ENCODE measurements around the gene HSBP1L1.

Gene HSBP1L1

GRCh38 chr18:79980585-79980984, 16.1 kb downstream of the HSBP1L1 start:
- no peak for TF ChIP-seq FOXM1 (IDR thresholded peaks at IDR 0.05; ENCODE audit: borderline replicate concordance, low read depth)
- no peak for TF ChIP-seq TEAD4 (IDR thresholded peaks at IDR 0.05)
- no peak for TF ChIP-seq RAD21 (IDR thresholded peaks at IDR 0.05; ENCODE audit: low read depth)
- TF ChIP-seq CEBPB (IDR thresholded peaks at IDR 0.05), result no peak
- no peak for TF ChIP-seq TAF1 (IDR thresholded peaks at IDR 0.05; ENCODE audit: low read depth)
- no peak for TF ChIP-seq NFIC (IDR thresholded peaks at IDR 0.05)
- no peak for TF ChIP-seq YY1 (IDR thresholded peaks at IDR 0.05; ENCODE audit: low read depth)

- TF ChIP-seq REST (IDR thresholded peaks at IDR 0.05; ENCODE audit: low read depth), result no peak
- no peak for TF ChIP-seq CREB1 (IDR thresholded peaks at IDR 0.05; ENCODE audit: low read depth)
- no peak for TF ChIP-seq YY1 (IDR thresholded peaks at IDR 0.05; ENCODE audit: low read depth)
- no peak for TF ChIP-seq RAD21 (IDR thresholded peaks at IDR 0.05; ENCODE audit: low read depth)
- TF ChIP-seq FOXM1 (IDR thresholded peaks at IDR 0.05; ENCODE audit: borderline replicate concordance, low read depth), result no peak
- TF ChIP-seq ZBTB7A (IDR thresholded peaks at IDR 0.05; ENCODE audit: low read depth), result no peak
- no peak for TF ChIP-seq TCF12 (IDR thresholded peaks at IDR 0.05; ENCODE audit: low read depth)
- TF ChIP-seq EP300 (IDR thresholded peaks at IDR 0.05; ENCODE audit: borderline replicate concordance), result no peak
- TF ChIP-seq MAX (IDR thresholded peaks at IDR 0.05), result no peak
- no peak for TF ChIP-seq USF1 (IDR thresholded peaks at IDR 0.05)
- no peak for TF ChIP-seq EGR1 (IDR thresholded peaks at IDR 0.05)
- TF ChIP-seq CEBPB (IDR thresholded peaks at IDR 0.05), result no peak
- no peak for TF ChIP-seq TEAD4 (IDR thresholded peaks at IDR 0.05)
- TF ChIP-seq TAF1 (IDR thresholded peaks at IDR 0.05; ENCODE audit: low read depth), result no peak
- TF ChIP-seq NFIC (IDR thresholded peaks at IDR 0.05), result no peak
These were observed 18.3 kb downstream of the HSBP1L1 start for GRCh38 chr18:79982736-79983135.

- TF ChIP-seq CREB1 (IDR thresholded peaks at IDR 0.05; ENCODE audit: low read depth), result no peak
- no peak for TF ChIP-seq TAF1 (IDR thresholded peaks at IDR 0.05; ENCODE audit: low read depth)
These were observed 18.8 kb downstream of the HSBP1L1 start for GRCh38 chr18:79983253-79983652.

- TF ChIP-seq MAX (IDR thresholded peaks at IDR 0.05) (no peak), TAF1 (IDR thresholded peaks at IDR 0.05; ENCODE audit: low read depth) (no peak), USF1 (IDR thresholded peaks at IDR 0.05) (no peak), EGR1 (IDR thresholded peaks at IDR 0.05) (no peak), ZBTB7A (IDR thresholded peaks at IDR 0.05; ENCODE audit: low read depth) (no peak), FOXM1 (IDR thresholded peaks at IDR 0.05; ENCODE audit: borderline replicate concordance, low read depth) (no peak), CEBPB (IDR thresholded peaks at IDR 0.05) (no peak), TCF12 (IDR thresholded peaks at IDR 0.05; ENCODE audit: low read depth) (no peak), TEAD4 (IDR thresholded peaks at IDR 0.05) (no peak), RAD21 (IDR thresholded peaks at IDR 0.05; ENCODE audit: low read depth) (no peak), YY1 (IDR thresholded peaks at IDR 0.05; ENCODE audit: low read depth) (no peak), NFIC (IDR thresholded peaks at IDR 0.05) (no peak), EP300 (IDR thresholded peaks at IDR 0.05; ENCODE audit: borderline replicate concordance) (no peak), CREB1 (IDR thresholded peaks at IDR 0.05; ENCODE audit: low read depth) (no peak), REST (IDR thresholded peaks at IDR 0.05; ENCODE audit: low read depth) (no peak)
These were observed 19.4 kb downstream of the HSBP1L1 start for GRCh38 chr18:79983793-79984192.

- TF ChIP-seq YY1 (IDR thresholded peaks at IDR 0.05; ENCODE audit: low read depth) (no peak), CREB1 (IDR thresholded peaks at IDR 0.05; ENCODE audit: low read depth) (no peak), EGR1 (IDR thresholded peaks at IDR 0.05) (no peak), CEBPB (IDR thresholded peaks at IDR 0.05) (no peak), NFIC (IDR thresholded peaks at IDR 0.05) (no peak), ZBTB7A (IDR thresholded peaks at IDR 0.05; ENCODE audit: low read depth) (no peak), MAX (IDR thresholded peaks at IDR 0.05) (no peak), RAD21 (IDR thresholded peaks at IDR 0.05; ENCODE audit: low read depth) (no peak), TEAD4 (IDR thresholded peaks at IDR 0.05) (no peak), EP300 (IDR thresholded peaks at IDR 0.05; ENCODE audit: borderline replicate concordance) (no peak), USF1 (IDR thresholded peaks at IDR 0.05) (no peak), FOXM1 (IDR thresholded peaks at IDR 0.05; ENCODE audit: borderline replicate concordance, low read depth) (no peak), TAF1 (IDR thresholded peaks at IDR 0.05; ENCODE audit: low read depth) (no peak), REST (IDR thresholded peaks at IDR 0.05; ENCODE audit: low read depth) (no peak), TCF12 (IDR thresholded peaks at IDR 0.05; ENCODE audit: low read depth) (no peak)
These were observed 20.7 kb downstream of the HSBP1L1 start for GRCh38 chr18:79985172-79985571.

Data from Ishikawa (cell line).